ENCODE data around the gene TSPAN18. TPM values are rescaled to one million over a fixed set of nuclear protein-coding genes. Genes with fewer than 3 reads are reported as not detected.

Gene TSPAN18
- total and polyA plus RNA-seq, 2 experiments from 2014 or later: 68.6 to 82.8 TPM

DNA sequence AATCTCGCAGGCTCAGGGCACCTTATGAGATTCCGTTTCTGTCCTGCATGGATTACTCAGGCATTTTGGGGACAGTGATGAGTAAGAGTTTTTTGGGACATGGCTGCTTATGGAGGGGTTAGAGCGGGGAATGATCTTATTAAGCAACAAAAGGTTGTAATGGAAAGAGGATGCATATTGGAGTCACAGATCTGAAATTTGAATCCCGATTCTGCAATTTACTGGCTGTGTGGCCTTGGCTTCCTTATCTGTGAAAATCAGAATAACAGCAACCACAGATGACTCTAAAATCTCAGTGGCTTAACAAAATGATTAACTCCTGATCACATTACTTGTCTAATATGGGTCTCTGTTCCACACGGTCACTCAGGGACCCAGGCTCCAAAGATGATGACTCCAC is 5.8 kb downstream of the TSPAN18 start:
- no peak for DNase-seq (ENCODE audit: low read depth in 1 of 2, low spot score in 1 of 2)
- TF ChIP-seq, protein P1, sequence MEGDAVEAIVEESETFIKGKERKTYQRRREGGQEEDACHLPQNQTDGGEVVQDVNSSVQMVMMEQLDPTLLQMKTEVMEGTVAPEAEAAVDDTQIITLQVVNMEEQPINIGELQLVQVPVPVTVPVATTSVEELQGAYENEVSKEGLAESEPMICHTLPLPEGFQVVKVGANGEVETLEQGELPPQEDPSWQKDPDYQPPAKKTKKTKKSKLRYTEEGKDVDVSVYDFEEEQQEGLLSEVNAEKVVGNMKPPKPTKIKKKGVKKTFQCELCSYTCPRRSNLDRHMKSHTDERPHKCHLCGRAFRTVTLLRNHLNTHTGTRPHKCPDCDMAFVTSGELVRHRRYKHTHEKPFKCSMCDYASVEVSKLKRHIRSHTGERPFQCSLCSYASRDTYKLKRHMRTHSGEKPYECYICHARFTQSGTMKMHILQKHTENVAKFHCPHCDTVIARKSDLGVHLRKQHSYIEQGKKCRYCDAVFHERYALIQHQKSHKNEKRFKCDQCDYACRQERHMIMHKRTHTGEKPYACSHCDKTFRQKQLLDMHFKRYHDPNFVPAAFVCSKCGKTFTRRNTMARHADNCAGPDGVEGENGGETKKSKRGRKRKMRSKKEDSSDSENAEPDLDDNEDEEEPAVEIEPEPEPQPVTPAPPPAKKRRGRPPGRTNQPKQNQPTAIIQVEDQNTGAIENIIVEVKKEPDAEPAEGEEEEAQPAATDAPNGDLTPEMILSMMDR (IDR thresholded peaks at IDR 0.05; ENCODE audit: low read depth, low read length): no peak
- Histone ChIP-seq H3K27me3 (no peaks in the 10 kb centered on the region), H3K36me3 (no peaks in the 10 kb centered on the region), H3K4me3 (no peak overlapping the region), H3K9me3 (ENCODE audit: low read depth) (no peaks in the 10 kb centered on the region), H3K4me1 (ENCODE audit: low read depth) (peaks cover 55% of the 10 kb centered on the region), H3K27ac (peak overlapping the region; percentile 90)

DNA sequence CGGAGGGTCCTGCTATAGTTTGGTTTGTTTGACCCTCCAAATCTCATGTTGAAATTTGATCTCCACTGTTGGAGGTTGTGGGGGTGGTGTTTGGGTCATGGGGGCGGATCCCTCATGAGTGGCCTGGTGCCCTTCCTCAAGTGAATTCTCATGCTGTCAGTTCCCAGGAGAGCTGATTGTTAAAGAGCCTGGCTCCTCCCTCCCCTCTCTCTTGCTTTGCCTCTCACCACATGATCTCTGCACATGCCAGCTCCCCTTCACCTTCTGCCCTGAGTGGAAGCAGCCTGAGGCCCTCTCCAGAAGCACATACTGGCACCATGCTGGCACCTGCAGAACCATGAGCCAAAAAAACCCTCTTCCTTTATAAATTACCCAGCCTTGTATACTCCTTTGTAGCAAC is 7.1 kb downstream of the TSPAN18 start:
- DNase-seq (ENCODE audit: low read depth in 1 of 2, low spot score in 1 of 2): peak in 1 of 2 donors; percentile 80
- TF ChIP-seq, protein P1 (IDR thresholded peaks at IDR 0.05; ENCODE audit: low read depth, low read length): no peak
- Histone ChIP-seq H3K27me3 (no peaks in the 10 kb centered on the region), H3K4me1 (ENCODE audit: low read depth) (peaks cover 48% of the 10 kb centered on the region), H3K36me3 (no peaks in the 10 kb centered on the region), H3K4me3 (no peak overlapping the region), H3K9me3 (ENCODE audit: low read depth) (no peaks in the 10 kb centered on the region), H3K27ac (peak overlapping the region; percentile 90)

DNA sequence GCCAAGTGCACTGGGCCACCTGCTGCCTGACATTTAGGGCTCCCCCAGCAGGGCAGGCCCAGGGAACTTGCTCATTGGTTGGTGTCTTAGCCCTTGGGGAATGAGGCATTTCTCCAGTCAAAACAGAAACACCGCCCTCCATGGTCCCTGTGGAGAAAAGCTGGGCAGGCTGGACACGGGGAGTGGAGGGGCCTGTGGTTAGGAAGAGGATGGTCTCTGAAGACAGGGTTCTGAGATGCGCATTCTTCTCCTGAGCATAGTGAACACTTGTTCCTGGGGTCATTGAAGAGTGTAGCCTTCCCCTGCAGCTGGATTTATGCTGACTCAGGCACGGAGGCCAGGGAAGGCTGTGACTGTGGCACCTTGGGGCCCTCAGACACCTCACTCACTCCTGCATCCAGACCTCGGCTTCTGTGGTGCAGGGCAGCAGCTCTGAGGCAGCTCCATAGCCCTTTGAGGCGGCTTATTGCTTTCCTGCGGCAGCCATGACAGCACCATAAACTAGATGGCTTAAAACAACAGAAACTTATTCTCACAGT is 8.2 kb downstream of the TSPAN18 start:
- DNase-seq (ENCODE audit: low read depth in 1 of 2, low spot score in 1 of 2): no peak
- H3K27ac ChIP-seq: peak overlapping the region; percentile 90
- TF ChIP-seq, protein P1 (IDR thresholded peaks at IDR 0.05; ENCODE audit: low read depth, low read length): no peak
- H3K36me3 ChIP-seq: no peaks in the 10 kb centered on the region
- H3K27me3 ChIP-seq: no peaks in the 10 kb centered on the region
- peaks cover 37% of the 10 kb centered on the region for H3K4me1 ChIP-seq (ENCODE audit: low read depth)
- no peak overlapping the region for H3K4me3 ChIP-seq
- no peaks in the 10 kb centered on the region for H3K9me3 ChIP-seq (ENCODE audit: low read depth)

DNA sequence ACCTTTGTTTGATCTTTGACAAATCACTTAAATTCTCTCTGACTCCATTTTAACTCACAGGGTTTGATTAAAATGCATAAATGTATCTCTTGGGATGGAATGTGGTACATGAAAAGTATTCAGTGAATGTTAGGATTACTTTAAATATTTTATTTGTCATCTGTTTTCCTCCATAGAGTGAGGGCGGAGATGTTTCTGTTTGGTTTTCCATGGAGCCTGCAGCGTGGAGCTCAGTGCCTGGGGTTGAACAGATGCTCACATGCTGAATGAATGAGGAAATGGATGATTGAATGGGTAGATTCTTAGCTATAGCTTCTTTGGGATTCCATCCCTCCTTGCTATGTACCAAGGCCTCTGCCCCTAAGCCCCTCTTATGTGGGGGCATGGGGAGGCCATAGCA is 10.0 kb downstream of the TSPAN18 start:
- Histone ChIP-seq H3K4me3 (no peak overlapping the region), H3K4me1 (ENCODE audit: low read depth) (peaks cover 34% of the 10 kb centered on the region), H3K27me3 (no peaks in the 10 kb centered on the region), H3K27ac (no peak overlapping the region), H3K9me3 (ENCODE audit: low read depth) (no peaks in the 10 kb centered on the region), H3K36me3 (no peaks in the 10 kb centered on the region)
- no peak for DNase-seq (ENCODE audit: low read depth in 1 of 2, low spot score in 1 of 2)
- TF ChIP-seq, protein P1 (IDR thresholded peaks at IDR 0.05; ENCODE audit: low read depth, low read length): no peak

DNA sequence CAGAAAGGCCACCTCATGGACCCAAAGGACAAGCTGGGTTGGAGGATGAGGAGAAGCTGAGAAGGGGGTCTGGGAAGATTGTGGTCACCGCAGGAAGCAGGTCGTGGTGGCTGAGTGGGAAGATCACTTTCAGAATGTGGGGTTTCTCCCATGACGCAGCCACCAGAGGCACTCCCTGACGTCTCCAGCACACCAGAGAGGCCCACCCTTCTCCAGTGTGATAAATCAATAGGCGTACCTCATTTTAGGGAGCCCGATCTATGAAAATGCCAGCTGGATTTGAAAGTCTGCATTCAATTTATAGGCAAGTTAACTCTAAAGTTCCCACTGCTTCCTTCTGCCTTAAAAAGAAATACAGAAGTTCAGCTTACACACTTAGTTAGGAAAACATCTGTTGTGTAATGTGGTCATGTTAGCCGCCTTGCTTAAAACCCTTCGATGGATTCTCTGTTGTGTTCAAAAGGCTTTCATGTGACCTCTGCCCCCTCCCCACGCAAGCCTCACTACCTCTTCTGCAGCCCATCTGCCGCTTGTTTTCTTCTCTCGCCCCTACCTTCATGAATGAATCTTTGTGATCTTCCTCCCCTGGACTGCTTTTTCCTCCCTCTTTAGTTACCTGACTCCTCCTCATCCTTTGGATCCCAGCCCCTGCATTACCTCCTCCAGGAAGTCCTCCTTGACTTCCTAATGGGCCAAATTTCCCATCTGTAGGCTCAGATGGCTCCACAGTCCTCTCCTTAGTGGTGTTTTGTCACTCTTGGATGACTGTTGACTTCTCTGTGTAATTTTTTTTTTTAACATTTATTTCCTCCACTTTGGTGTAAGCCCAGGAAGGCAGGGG is 10.7 kb downstream of the TSPAN18 start:
- Histone ChIP-seq H3K4me1 (ENCODE audit: low read depth) (peaks cover 32% of the 10 kb centered on the region), H3K36me3 (no peaks in the 10 kb centered on the region), H3K9me3 (ENCODE audit: low read depth) (no peaks in the 10 kb centered on the region), H3K27me3 (no peaks in the 10 kb centered on the region), H3K27ac (no peak overlapping the region), H3K4me3 (no peak overlapping the region)
- DNase-seq (ENCODE audit: low read depth in 1 of 2, low spot score in 1 of 2): no peak
- TF ChIP-seq, protein P1 (IDR thresholded peaks at IDR 0.05; ENCODE audit: low read depth, low read length): no peak

All from cardiac muscle cell (in vitro differentiated cells and primary cell).